ENCODE measurements around the gene LDB1.

Gene LDB1

DNA sequence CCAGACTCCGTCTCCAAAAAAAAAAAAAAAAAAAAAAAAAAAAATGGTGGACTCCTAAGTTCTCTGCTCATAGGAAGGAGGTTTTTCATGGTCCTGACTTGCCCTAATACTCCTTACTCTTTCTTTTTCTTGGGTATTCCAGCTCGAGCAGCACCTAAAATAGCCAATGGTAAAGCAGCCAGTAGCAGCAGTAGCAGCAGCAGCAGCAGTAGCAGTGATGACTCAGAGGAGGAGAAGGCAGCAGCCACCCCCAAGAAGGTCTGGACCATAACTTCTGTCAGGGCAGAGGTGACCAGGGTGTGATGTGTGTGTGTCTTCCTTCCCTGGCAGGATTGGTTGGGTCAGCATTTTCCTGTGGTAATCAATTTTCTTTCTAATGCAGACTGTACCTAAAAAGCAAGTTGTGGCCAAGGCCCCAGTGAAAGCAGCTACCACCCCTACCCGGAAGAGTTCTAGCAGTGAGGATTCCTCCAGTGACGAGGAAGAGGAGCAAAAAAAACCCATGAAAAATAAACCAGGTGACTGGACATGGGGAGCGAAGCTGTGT is 39.0 kb upstream of the LDB1 start:
- no peak overlapping the region for H3K23ac ChIP-seq (ENCODE audit: low read depth, low read length, poor library complexity)
- no peaks in the 10 kb centered on the region for H3K9me3 ChIP-seq (replicated peaks in 1 of 2; ENCODE audit: control insufficient read depth in 2 of 2, insufficient read depth in 1 of 2, low read depth in 1 of 2, low read length in 2 of 2)
- no peak overlapping the region for H2BK120ac ChIP-seq (ENCODE audit: low read depth, low read length)
- H3K79me1 ChIP-seq (ENCODE audit: low read depth, low read length), result peaks cover 6% of the 10 kb centered on the region
- no peak overlapping the region for H4K8ac ChIP-seq (ENCODE audit: low read depth, low read length)
- no peak overlapping the region for H2BK12ac ChIP-seq (ENCODE audit: low read length)
- H3K9ac ChIP-seq (ENCODE audit: low read depth, low read length, poor library complexity), result no peak overlapping the region
- no peak overlapping the region for H3K14ac ChIP-seq (ENCODE audit: low read length)
- no peaks in the 10 kb centered on the region for H3K27me3 ChIP-seq (ENCODE audit: control insufficient read depth in 3 of 3, insufficient read depth in 3 of 3, low read depth in 1 of 3, low read length in 3 of 3)
- no peak overlapping the region for H2AFZ ChIP-seq (ENCODE audit: low read length)
- no peak overlapping the region for H3K4ac ChIP-seq (ENCODE audit: low read length)
- no peak overlapping the region for H3K4me2 ChIP-seq (ENCODE audit: insufficient read depth, low read length, poor library complexity, severe bottlenecking)
- WGBS, 2 donors (ENCODE audit: extremely low coverage in 2 of 2, insufficient read length in 2 of 2, insufficient replicate concordance in 1 of 2), result no CpG with 5 or more reads among the region's 5 CpGs
- H3K36me3 ChIP-seq (replicated peaks in 1 of 2; ENCODE audit: control insufficient read depth in 2 of 2, insufficient read depth in 2 of 2, low read length in 2 of 2), result peaks cover 50 to 99% of the 10 kb centered on the region in 2 donors
- H4K91ac ChIP-seq (ENCODE audit: low read depth, low read length, poor library complexity), result no peak overlapping the region
- H3K4me3 ChIP-seq (ENCODE audit: low read length in 2 of 2), result peak overlapping the region in 1 of 2 donors; percentile 23
- H2BK15ac ChIP-seq (ENCODE audit: low read length), result no peak overlapping the region
- H2AK5ac ChIP-seq (ENCODE audit: low read depth, low read length), result no peak overlapping the region
- H2BK5ac ChIP-seq (ENCODE audit: low read length), result no peak overlapping the region
- H3K18ac ChIP-seq (ENCODE audit: low read length), result no peak overlapping the region
- H3K4me1 ChIP-seq (ENCODE audit: control insufficient read depth in 2 of 2, insufficient read depth in 1 of 2, low read depth in 1 of 2, low read length in 2 of 2), result no peaks in the 10 kb centered on the region
- DNase-seq (ENCODE audit: low spot score), result no peak
- no peak overlapping the region for H3K27ac ChIP-seq (replicated peaks; ENCODE audit: low read length)

DNA sequence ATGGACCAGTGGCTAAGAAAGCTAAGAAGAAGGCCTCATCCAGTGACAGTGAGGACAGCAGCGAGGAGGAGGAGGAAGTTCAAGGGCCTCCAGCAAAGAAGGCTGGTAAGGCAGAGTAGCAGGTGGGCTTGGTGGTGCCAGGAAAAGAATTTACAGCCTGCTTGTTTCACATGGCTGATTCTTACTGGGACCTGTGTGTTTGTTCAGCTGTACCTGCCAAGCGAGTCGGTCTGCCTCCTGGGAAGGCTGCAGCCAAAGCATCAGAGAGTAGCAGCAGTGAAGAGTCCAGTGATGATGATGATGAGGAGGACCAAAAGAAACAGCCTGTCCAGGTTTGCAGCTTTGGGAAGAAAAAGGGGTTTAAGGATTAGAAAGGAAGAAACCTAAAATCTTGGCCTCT is 37.1 kb upstream of the LDB1 start:
- Histone ChIP-seq H3K4me2 (ENCODE audit: insufficient read depth, low read length, poor library complexity, severe bottlenecking) (no peak overlapping the region), H3K4me1 (ENCODE audit: control insufficient read depth in 2 of 2, insufficient read depth in 1 of 2, low read depth in 1 of 2, low read length in 2 of 2) (peaks cover 4 to 6% of the 10 kb centered on the region in 2 donors), H2AFZ (ENCODE audit: low read length) (no peak overlapping the region), H3K79me1 (ENCODE audit: low read depth, low read length) (peaks cover 9% of the 10 kb centered on the region), H2BK5ac (ENCODE audit: low read length) (no peak overlapping the region), H2AK5ac (ENCODE audit: low read depth, low read length) (no peak overlapping the region), H3K36me3 (replicated peaks in 1 of 2; ENCODE audit: control insufficient read depth in 2 of 2, insufficient read depth in 2 of 2, low read length in 2 of 2) (peaks cover 44 to 81% of the 10 kb centered on the region in 2 donors), H3K14ac (ENCODE audit: low read length) (no peak overlapping the region), H3K27ac (replicated peaks; ENCODE audit: low read length) (no peak overlapping the region), H4K8ac (ENCODE audit: low read depth, low read length) (no peak overlapping the region), H2BK12ac (ENCODE audit: low read length) (no peak overlapping the region), H3K23ac (ENCODE audit: low read depth, low read length, poor library complexity) (no peak overlapping the region), H4K91ac (ENCODE audit: low read depth, low read length, poor library complexity) (no peak overlapping the region), H3K18ac (ENCODE audit: low read length) (no peak overlapping the region), H3K9me3 (replicated peaks in 1 of 2; ENCODE audit: control insufficient read depth in 2 of 2, insufficient read depth in 1 of 2, low read depth in 1 of 2, low read length in 2 of 2) (no peaks in the 10 kb centered on the region), H3K4ac (ENCODE audit: low read length) (no peak overlapping the region), H3K4me3 (ENCODE audit: low read length in 2 of 2) (peak overlapping the region in 1 of 2 donors; percentile 17), H3K27me3 (ENCODE audit: control insufficient read depth in 3 of 3, insufficient read depth in 3 of 3, low read depth in 1 of 3, low read length in 3 of 3) (no peaks in the 10 kb centered on the region), H2BK15ac (ENCODE audit: low read length) (no peak overlapping the region), H2BK120ac (ENCODE audit: low read depth, low read length) (no peak overlapping the region), H3K9ac (ENCODE audit: low read depth, low read length, poor library complexity) (peak overlapping the region; percentile 26)
- WGBS, 2 donors (ENCODE audit: extremely low coverage in 2 of 2, insufficient read length in 2 of 2, insufficient replicate concordance in 1 of 2), result no CpG with 5 or more reads among the region's 3 CpGs
- no peak for DNase-seq (ENCODE audit: low spot score)

- Histone ChIP-seq H2AK5ac (ENCODE audit: low read depth, low read length) (no peak overlapping the region), H3K27me3 (ENCODE audit: control insufficient read depth in 3 of 3, insufficient read depth in 3 of 3, low read depth in 1 of 3, low read length in 3 of 3) (no peaks in the 10 kb centered on the region), H3K27ac (replicated peaks; ENCODE audit: low read length) (no peak overlapping the region), H3K9me3 (replicated peaks in 1 of 2; ENCODE audit: control insufficient read depth in 2 of 2, insufficient read depth in 1 of 2, low read depth in 1 of 2, low read length in 2 of 2) (no peaks in the 10 kb centered on the region), H3K23ac (ENCODE audit: low read depth, low read length, poor library complexity) (no peak overlapping the region), H4K8ac (ENCODE audit: low read depth, low read length) (no peak overlapping the region), H3K14ac (ENCODE audit: low read length) (no peak overlapping the region), H3K4me2 (ENCODE audit: insufficient read depth, low read length, poor library complexity, severe bottlenecking) (no peak overlapping the region), H3K9ac (ENCODE audit: low read depth, low read length, poor library complexity) (no peak overlapping the region), H3K4me3 (ENCODE audit: low read length in 2 of 2) (no peak overlapping the region), H2BK5ac (ENCODE audit: low read length) (no peak overlapping the region), H2BK120ac (ENCODE audit: low read depth, low read length) (no peak overlapping the region), H3K18ac (ENCODE audit: low read length) (no peak overlapping the region), H2BK15ac (ENCODE audit: low read length) (no peak overlapping the region), H3K79me1 (ENCODE audit: low read depth, low read length) (peaks cover 9% of the 10 kb centered on the region), H3K36me3 (replicated peaks in 1 of 2; ENCODE audit: control insufficient read depth in 2 of 2, insufficient read depth in 2 of 2, low read length in 2 of 2) (peaks cover 25 to 68% of the 10 kb centered on the region in 2 donors), H2AFZ (ENCODE audit: low read length) (no peak overlapping the region), H3K4ac (ENCODE audit: low read length) (no peak overlapping the region), H4K91ac (ENCODE audit: low read depth, low read length, poor library complexity) (no peak overlapping the region), H2BK12ac (ENCODE audit: low read length) (no peak overlapping the region), H3K4me1 (ENCODE audit: control insufficient read depth in 2 of 2, insufficient read depth in 1 of 2, low read depth in 1 of 2, low read length in 2 of 2) (peaks cover 9 to 11% of the 10 kb centered on the region in 2 donors)
- no CpG with 5 or more reads among the region's 11 CpGs for WGBS, 2 donors (ENCODE audit: extremely low coverage in 2 of 2, insufficient read length in 2 of 2, insufficient replicate concordance in 1 of 2)
- no peak for DNase-seq (ENCODE audit: low spot score)
Observed at GRCh38 chr10:102154466-102155116, 34.4 kb upstream of the LDB1 start.

- WGBS, 2 donors (ENCODE audit: extremely low coverage in 2 of 2, insufficient read length in 2 of 2, insufficient replicate concordance in 1 of 2), result no CpG with 5 or more reads among the region's 5 CpGs
- Histone ChIP-seq H3K36me3 (replicated peaks in 1 of 2; ENCODE audit: control insufficient read depth in 2 of 2, insufficient read depth in 2 of 2, low read length in 2 of 2) (peaks cover 29 to 68% of the 10 kb centered on the region in 2 donors), H2AFZ (ENCODE audit: low read length) (no peak overlapping the region)
Observed at GRCh38 chr10:102153093-102153620, 33.0 kb upstream of the LDB1 start.

More at GRCh38 chr10:102153093-102153620, 33.0 kb upstream of the LDB1 start:
- no peak overlapping the region for H3K4ac ChIP-seq (ENCODE audit: low read length)
- H2AK5ac ChIP-seq (ENCODE audit: low read depth, low read length), result no peak overlapping the region
- H4K91ac ChIP-seq (ENCODE audit: low read depth, low read length, poor library complexity), result no peak overlapping the region
- no peak overlapping the region for H2BK15ac ChIP-seq (ENCODE audit: low read length)
- H2BK12ac ChIP-seq (ENCODE audit: low read length), result no peak overlapping the region
- H2BK5ac ChIP-seq (ENCODE audit: low read length), result no peak overlapping the region
- H3K23ac ChIP-seq (ENCODE audit: low read depth, low read length, poor library complexity), result no peak overlapping the region
- H3K4me2 ChIP-seq (ENCODE audit: insufficient read depth, low read length, poor library complexity, severe bottlenecking), result peak overlapping the region; percentile 56
- peaks cover 9% of the 10 kb centered on the region for H3K79me1 ChIP-seq (ENCODE audit: low read depth, low read length)
- H3K27ac ChIP-seq (replicated peaks; ENCODE audit: low read length), result no peak overlapping the region
- no peak for DNase-seq (ENCODE audit: low spot score)
- H3K4me1 ChIP-seq (ENCODE audit: control insufficient read depth in 2 of 2, insufficient read depth in 1 of 2, low read depth in 1 of 2, low read length in 2 of 2), result peaks cover 9 to 11% of the 10 kb centered on the region in 2 donors
- no peaks in the 10 kb centered on the region for H3K27me3 ChIP-seq (ENCODE audit: control insufficient read depth in 3 of 3, insufficient read depth in 3 of 3, low read depth in 1 of 3, low read length in 3 of 3)
- H3K9ac ChIP-seq (ENCODE audit: low read depth, low read length, poor library complexity), result no peak overlapping the region
- no peak overlapping the region for H3K18ac ChIP-seq (ENCODE audit: low read length)
- no peak overlapping the region for H3K14ac ChIP-seq (ENCODE audit: low read length)
- no peaks in the 10 kb centered on the region for H3K9me3 ChIP-seq (replicated peaks in 1 of 2; ENCODE audit: control insufficient read depth in 2 of 2, insufficient read depth in 1 of 2, low read depth in 1 of 2, low read length in 2 of 2)
- peak overlapping the region; percentile 93 to 96 for H3K4me3 ChIP-seq (ENCODE audit: low read length in 2 of 2)
- no peak overlapping the region for H4K8ac ChIP-seq (ENCODE audit: low read depth, low read length)
- no peak overlapping the region for H2BK120ac ChIP-seq (ENCODE audit: low read depth, low read length)
